Spleen (tissue), 11 donors: ENCODE data around the gene ZNF385D. TPM values are rescaled to one million over a fixed set of nuclear protein-coding genes. Genes with fewer than 3 reads are reported as not detected.

ENCODE experiments used
- DNase-seq: peaks from one replicate; pipeline ENCODE4 v3.0.0-alpha.2; 2020
- H3K27ac ChIP-seq, 8 donors: fragments of 200-600 bp; sonication (generic) in 7 of 8; 1 replicate in 4 of 8; 2 replicates in 4 of 8; pipeline versions ENCODE4 v1.5.0 to v1.8.0; 2016 to 2021; ENCODE audit warnings: inconsistent platforms in 4 of 8, mild to moderate bottlenecking in 4 of 8, moderate library complexity in 1 of 8
- H3K27me3 ChIP-seq, 7 donors: fragments of 200-600 bp; sonication (generic) in 6 of 7; replicated peaks in 1 of 7; 1 replicate in 4 of 7; 2 replicates in 3 of 7; pipeline versions ENCODE4 v1.5.0 to v1.8.0; 2016 to 2021; ENCODE audit warnings: inconsistent platforms in 3 of 7, mild to moderate bottlenecking in 1 of 7
- H3K36me3 ChIP-seq, 6 donors: fragments of 200-600 bp; sonication (generic) in 5 of 6; 1 replicate in 4 of 6; 2 replicates in 2 of 6; pipeline versions ENCODE4 v1.5.0 to v1.8.0; 2016 to 2021; ENCODE audit warnings: inconsistent platforms in 2 of 6
- H3K4me1 ChIP-seq, 6 donors: fragments of 200-600 bp; sonication (generic) in 5 of 6; 1 replicate in 3 of 6; 2 replicates in 3 of 6; pipeline versions ENCODE4 v1.5.0 to v1.8.0; 2016 to 2021; ENCODE audit warnings: inconsistent platforms in 3 of 6
- H3K4me3 ChIP-seq, 8 donors: fragments of 200-600 bp; sonication (generic) in 7 of 8; 1 replicate in 4 of 8; 2 replicates in 4 of 8; pipeline versions ENCODE4 v1.5.0 to v1.8.0; 2016 to 2021; ENCODE audit warnings: inconsistent platforms in 4 of 8, mild to moderate bottlenecking in 4 of 8, moderate library complexity in 2 of 8
- H3K9me3 ChIP-seq, 8 donors: fragments of 200-600 bp; sonication (generic) in 7 of 8; 1 replicate in 4 of 8; 2 replicates in 4 of 8; pipeline versions ENCODE4 v1.5.0 to v1.8.0; 2016 to 2021; ENCODE audit warnings: inconsistent platforms in 4 of 8
- CTCF ChIP-seq, 11 experiments: fragments of 200-600 bp in 7 of 11; fragments of 450-650 bp in 4 of 11; sonication (generic) in 4 of 11; IDR thresholded peaks in 8 of 11; conservative IDR thresholded peaks in 3 of 11; 1 replicate in 7 of 11; 2 replicates in 4 of 11; pipeline versions ENCODE4 v1.4.0 to v1.8.0; 2016 to 2021; ENCODE audit warnings: antibody characterized with exemption in 11 of 11, inconsistent platforms in 4 of 11, mild to moderate bottlenecking in 1 of 11
- POLR2A ChIP-seq, 3 donors: fragments of 450-650 bp; IDR thresholded peaks; one replicate each; pipeline ENCODE4 v1.5.1; 2017; ENCODE audit warnings: antibody characterized with exemption in 3 of 3, mild to moderate bottlenecking in 1 of 3
- POLR2AphosphoS5 ChIP-seq, 3 donors: sonication (generic); formaldehyde crosslinking; IDR thresholded peaks; one replicate each; pipeline ENCODE4 v1.5.1; 2017; ENCODE audit warnings: antibody characterized with exemption in 3 of 3
- whole genome bisulfite sequencing, 5 donors: extraction: QIAGEN DNeasy Blood & Tissue Kit in 3 of 5; methylation state at CpG; one replicate each; pipeline versions ENCODE4 v1.1.5 to v1.1.7; 2013 to 2018; 5-methylcytosine and 5-hydroxymethylcytosine counted together
- intact Hi-C: fragments of 100-400 bp; cut with DNase I; formaldehyde crosslinking; loops from one replicate; pipeline ENCODE4 v1.15.0; 2023; ENCODE audit warnings: low total_unique reads
- polyA plus RNA-seq, 3 donors: library from polyadenylated mRNA; stranded (reverse); fragments of 200-250 nt; gene quantifications; one replicate each; pipeline ENCODE4 v1.2.1, GENCODE V29; 2013
- total RNA-seq, 7 donors: library from RNA; depleted of rRNA in 3 of 7; stranded (reverse); fragments of >200 nt in 3 of 7; fragmentation: NEBNext Ultra II Directional in 4 of 7; extraction: Animal tissue kit (Norgen Biotek cat#: 25700) in 4 of 7; gene quantifications; one replicate each; pipeline versions ENCODE4 v1.1.0 to v1.2.1, GENCODE V29; 2016 to 2021
- donor health status: healthy with polysubstance abuse.
- donor health status: DM: no; HTN: no; CAD: no; lungs with moderate emphysema.
- donor health status: DM: no; HTN: no; CAD: no.
- donor health status: Bipolar disorder and iron deficiency.
- donor health status: healthy.
- donor health status: DM: no; HTN: no; CAD: no.
- donor health status: DM: yes; HTN: yes; CAD: no.

Gene ZNF385D
- total and polyA plus RNA-seq, 10 donors, result 0.05 to 3.2 (median 0.70) TPM

- 88 to 94% (median 90%) methylated on average over 4 of the region's 4 CpGs for WGBS, 5 donors
- intact Hi-C loops, result no loop called here
- TF ChIP-seq POLR2AphosphoS5 (IDR thresholded peaks at IDR 0.05), result no peak
- no peak for TF ChIP-seq POLR2A (IDR thresholded peaks at IDR 0.05)
- TF ChIP-seq CTCF (IDR thresholded peaks at IDR 0.05 in 8 of 11, conservative IDR thresholded peaks at IDR 0.05 in 3 of 11), result no peak
- Histone ChIP-seq H3K4me3 (no peak overlapping the region), H3K9me3 (peaks cover 0 to 5% (median 0%) of the 10 kb centered on the region in 8 donors), H3K36me3 (no peaks in the 10 kb centered on the region), H3K27ac (no peak overlapping the region), H3K27me3 (no peaks in the 10 kb centered on the region), H3K4me1 (no peaks in the 10 kb centered on the region)
- DNase-seq, result no peak
These were observed 287.7 kb downstream of the ZNF385D start for GRCh38 chr3:21463319-21463718.

- H3K4me1 ChIP-seq, result no peaks in the 10 kb centered on the region
- H3K9me3 ChIP-seq, result peaks cover 0 to 6% (median 0%) of the 10 kb centered on the region in 8 donors
- no peaks in the 10 kb centered on the region for H3K36me3 ChIP-seq
- no peak overlapping the region for H3K4me3 ChIP-seq
- no peak overlapping the region for H3K27ac ChIP-seq
- no peaks in the 10 kb centered on the region for H3K27me3 ChIP-seq
- intact Hi-C loops, result no loop called here
- TF ChIP-seq CTCF (IDR thresholded peaks at IDR 0.05 in 8 of 11, conservative IDR thresholded peaks at IDR 0.05 in 3 of 11) (no peak), POLR2AphosphoS5 (IDR thresholded peaks at IDR 0.05) (no peak), POLR2A (IDR thresholded peaks at IDR 0.05) (no peak)
- no peak for DNase-seq
These were observed 288.9 kb downstream of the ZNF385D start for GRCh38 chr3:21462141-21462540.

- Histone ChIP-seq H3K36me3 (no peaks in the 10 kb centered on the region), H3K4me1 (no peaks in the 10 kb centered on the region), H3K9me3 (peaks cover 0 to 12% (median 3%) of the 10 kb centered on the region in 8 donors), H3K27ac (no peak overlapping the region), H3K4me3 (no peak overlapping the region), H3K27me3 (no peaks in the 10 kb centered on the region)
- DNase-seq, result no peak
- TF ChIP-seq CTCF (IDR thresholded peaks at IDR 0.05 in 8 of 11, conservative IDR thresholded peaks at IDR 0.05 in 3 of 11), result no peak
- TF ChIP-seq POLR2A (IDR thresholded peaks at IDR 0.05), result no peak
- TF ChIP-seq POLR2AphosphoS5 (IDR thresholded peaks at IDR 0.05), result no peak
- 78 to 89% (median 83%) methylated on average over 5 of the region's 5 CpGs for WGBS, 5 donors
- intact Hi-C loops, result no loop called here
These were observed 293.9 kb downstream of the ZNF385D start for GRCh38 chr3:21457084-21457483.

- 29 to 74% (median 59%) methylated on average over 2 of the region's 2 CpGs for WGBS, 5 donors
These were observed 301.3 kb downstream of the ZNF385D start for GRCh38 chr3:21449738-21450137.

More at GRCh38 chr3:21449738-21450137, 301.3 kb downstream of the ZNF385D start:
- TF ChIP-seq POLR2A (IDR thresholded peaks at IDR 0.05) (no peak), CTCF (IDR thresholded peaks at IDR 0.05 in 8 of 11, conservative IDR thresholded peaks at IDR 0.05 in 3 of 11) (no peak), POLR2AphosphoS5 (IDR thresholded peaks at IDR 0.05) (no peak)
- Histone ChIP-seq H3K27me3 (no peaks in the 10 kb centered on the region), H3K4me3 (no peak overlapping the region), H3K4me1 (no peaks in the 10 kb centered on the region), H3K36me3 (no peaks in the 10 kb centered on the region), H3K27ac (no peak overlapping the region), H3K9me3 (peaks cover 0 to 14% (median 0%) of the 10 kb centered on the region in 8 donors)
- DNase-seq, result no peak
- intact Hi-C loops, result no loop called here
